Measurements from ENCODE around the gene RNF115.

DNA sequence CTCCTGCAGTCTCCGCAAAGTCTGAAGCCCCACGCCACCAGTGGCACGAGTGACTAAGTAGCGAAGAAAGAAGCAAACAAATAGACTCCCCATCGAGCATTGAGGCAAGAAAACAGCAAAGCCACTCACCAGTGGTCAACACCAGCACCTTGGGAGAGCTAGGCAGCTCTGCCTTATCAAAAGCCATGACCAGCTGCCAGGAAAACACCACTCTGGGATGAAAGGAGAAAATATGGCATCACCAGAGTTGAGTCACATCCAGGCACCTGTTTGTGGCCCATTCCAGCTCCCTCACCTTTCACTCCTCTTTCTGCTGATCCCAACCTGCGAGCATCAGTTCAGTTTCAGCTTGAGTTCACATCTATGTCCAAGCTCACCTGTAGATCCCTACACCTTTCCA, 134.0 kb downstream of the RNF115 start:
- TF ChIP-seq EZH2phosphoT487 (conservative IDR thresholded peaks at IDR 0.05; ENCODE audit: low read length) (no peak), CTCF (IDR thresholded peaks at IDR 0.05; ENCODE audit: insufficient read depth, low read length, poor library complexity, severe bottlenecking) (no peak)

All from SU-DHL-6 (cell line).